ENCODE data around the gene MYO3B.

Gene MYO3B

DNA sequence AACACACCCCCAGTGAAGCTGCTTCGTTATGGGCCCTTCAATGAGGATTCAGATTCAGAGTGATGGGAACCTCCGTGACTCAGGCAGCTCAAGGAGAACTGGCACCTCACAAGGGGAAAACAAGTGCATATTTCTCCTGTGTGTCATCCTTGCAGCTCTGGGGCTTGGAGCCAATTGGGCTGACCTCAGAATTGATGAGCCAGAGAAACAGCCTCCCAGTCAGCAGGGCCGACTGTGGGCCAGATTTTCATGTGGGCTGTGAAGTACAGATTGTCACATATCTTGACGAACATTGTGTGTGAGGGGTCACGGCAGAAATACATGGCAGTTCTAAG lies 347.6 kb downstream of the MYO3B start:
- DNase-seq (ENCODE audit: low read depth) = peak; percentile 95
- TF ChIP-seq, protein P1, sequence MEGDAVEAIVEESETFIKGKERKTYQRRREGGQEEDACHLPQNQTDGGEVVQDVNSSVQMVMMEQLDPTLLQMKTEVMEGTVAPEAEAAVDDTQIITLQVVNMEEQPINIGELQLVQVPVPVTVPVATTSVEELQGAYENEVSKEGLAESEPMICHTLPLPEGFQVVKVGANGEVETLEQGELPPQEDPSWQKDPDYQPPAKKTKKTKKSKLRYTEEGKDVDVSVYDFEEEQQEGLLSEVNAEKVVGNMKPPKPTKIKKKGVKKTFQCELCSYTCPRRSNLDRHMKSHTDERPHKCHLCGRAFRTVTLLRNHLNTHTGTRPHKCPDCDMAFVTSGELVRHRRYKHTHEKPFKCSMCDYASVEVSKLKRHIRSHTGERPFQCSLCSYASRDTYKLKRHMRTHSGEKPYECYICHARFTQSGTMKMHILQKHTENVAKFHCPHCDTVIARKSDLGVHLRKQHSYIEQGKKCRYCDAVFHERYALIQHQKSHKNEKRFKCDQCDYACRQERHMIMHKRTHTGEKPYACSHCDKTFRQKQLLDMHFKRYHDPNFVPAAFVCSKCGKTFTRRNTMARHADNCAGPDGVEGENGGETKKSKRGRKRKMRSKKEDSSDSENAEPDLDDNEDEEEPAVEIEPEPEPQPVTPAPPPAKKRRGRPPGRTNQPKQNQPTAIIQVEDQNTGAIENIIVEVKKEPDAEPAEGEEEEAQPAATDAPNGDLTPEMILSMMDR (IDR thresholded peaks at IDR 0.05; ENCODE audit: insufficient read depth, low read depth, low read length, missing control alignments) = no peak
- no peak overlapping the region for H3K4me3 ChIP-seq (ENCODE audit: low read length)

DNA sequence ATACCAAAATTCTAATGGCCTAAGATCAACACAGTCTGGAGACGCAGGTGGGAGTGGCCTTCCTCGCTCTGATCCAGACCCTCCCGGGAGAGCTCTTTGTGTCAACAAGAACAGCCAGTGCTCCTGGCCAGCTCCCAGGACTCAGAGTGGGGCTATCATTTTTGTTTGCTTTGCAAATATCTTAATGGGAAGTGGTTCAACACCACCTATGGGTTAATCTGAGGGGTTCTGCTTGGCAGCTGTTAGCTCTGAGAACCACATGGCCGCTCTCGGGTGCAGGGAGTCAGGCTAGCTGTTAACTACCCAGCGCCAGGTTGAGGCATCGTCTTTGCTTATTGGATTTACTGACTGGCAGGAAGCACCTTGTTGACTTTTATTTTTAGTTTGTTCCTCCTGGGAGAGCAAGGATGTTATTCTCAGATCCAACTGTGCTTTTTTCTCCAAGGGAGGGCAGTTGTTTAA lies 352.4 kb downstream of the MYO3B start:
- TF ChIP-seq, protein P1 (IDR thresholded peaks at IDR 0.05; ENCODE audit: insufficient read depth, low read depth, low read length, missing control alignments) = no peak
- H3K4me3 ChIP-seq (ENCODE audit: low read length) = no peak overlapping the region
- peak; percentile 12 for DNase-seq (ENCODE audit: low read depth)

DNA sequence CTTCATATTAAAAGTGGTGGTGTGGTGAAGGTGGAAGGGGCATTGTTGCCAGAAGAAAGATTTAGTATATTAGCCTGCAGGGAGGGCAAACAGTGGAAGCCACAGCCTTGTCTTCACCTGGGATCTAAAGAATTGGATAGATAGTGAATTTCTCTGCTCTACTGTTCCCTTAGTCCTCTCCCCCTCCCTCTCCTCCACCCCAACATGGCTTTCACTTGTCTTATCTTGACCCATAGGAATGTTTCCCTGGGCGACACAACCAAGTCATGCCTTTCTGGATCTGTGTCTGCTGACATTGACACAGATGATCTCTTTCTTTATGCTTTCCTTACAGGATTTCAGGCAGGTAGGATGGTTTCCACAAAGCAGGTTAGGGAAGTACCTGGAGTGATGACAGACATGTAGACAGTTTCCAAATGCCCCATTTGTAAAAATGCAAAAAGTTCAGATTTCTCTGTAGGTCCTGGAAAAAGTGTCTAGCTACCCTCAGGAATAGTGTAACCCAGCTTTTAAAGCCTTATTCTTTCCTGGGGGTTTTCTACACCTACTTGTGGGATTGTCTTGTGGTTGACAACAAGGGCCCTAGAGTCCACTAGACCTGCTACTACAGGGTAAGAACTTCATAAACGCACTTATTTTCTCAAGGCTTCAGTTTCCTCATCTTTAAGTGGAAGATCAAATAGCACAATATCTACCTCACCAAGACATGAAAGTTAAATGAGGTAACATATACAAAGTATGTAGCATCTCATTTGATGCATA lies 353.0 kb downstream of the MYO3B start:
- no peak for DNase-seq (ENCODE audit: low read depth)
- H3K4me3 ChIP-seq (ENCODE audit: low read length) = no peak overlapping the region
- TF ChIP-seq, protein P1 (IDR thresholded peaks at IDR 0.05; ENCODE audit: insufficient read depth, low read depth, low read length, missing control alignments) = no peak

DNA sequence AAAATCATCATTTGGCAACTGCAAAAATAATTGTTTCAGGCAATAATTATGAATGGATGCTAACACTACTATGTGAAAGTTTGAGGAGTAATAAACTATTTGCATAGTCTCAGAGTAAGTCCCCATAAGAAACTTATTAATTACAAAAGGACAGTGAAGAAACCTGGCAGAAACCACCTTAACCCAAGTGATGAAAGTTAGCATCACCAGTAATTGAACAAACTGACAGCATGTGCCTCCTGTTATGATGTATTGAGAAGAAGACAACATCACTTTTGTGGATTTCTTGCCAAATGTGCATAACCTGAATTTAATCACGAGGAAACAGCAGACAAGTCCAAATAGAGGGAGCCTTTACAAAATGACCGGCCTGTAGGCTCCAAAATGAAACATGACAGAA lies 353.9 kb downstream of the MYO3B start:
- no peak overlapping the region for H3K4me3 ChIP-seq (ENCODE audit: low read length)
- TF ChIP-seq, protein P1 (IDR thresholded peaks at IDR 0.05; ENCODE audit: insufficient read depth, low read depth, low read length, missing control alignments) = no peak
- no peak for DNase-seq (ENCODE audit: low read depth)

DNA sequence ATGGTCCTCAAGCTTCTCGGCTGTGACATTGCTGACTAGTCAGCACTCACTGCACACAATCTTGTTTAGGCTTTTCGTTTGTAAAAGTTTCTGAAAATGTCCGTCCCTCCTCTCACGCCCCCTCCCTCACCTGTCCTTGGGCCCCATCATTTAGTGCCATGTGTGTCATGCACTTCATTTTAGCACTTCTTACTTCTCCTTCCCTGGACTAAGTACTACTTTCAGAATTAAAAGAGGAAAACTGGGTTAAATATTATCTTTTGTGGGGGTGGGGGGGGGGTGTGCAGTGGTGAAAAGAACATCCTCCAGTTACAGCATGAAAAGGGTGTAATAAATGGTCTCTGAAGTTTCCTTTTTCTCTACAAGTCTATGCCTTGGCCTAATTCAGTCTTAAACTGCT lies 355.2 kb downstream of the MYO3B start:
- DNase-seq (ENCODE audit: low read depth) = no peak
- H3K4me3 ChIP-seq (ENCODE audit: low read length) = no peak overlapping the region
- TF ChIP-seq, protein P1 (IDR thresholded peaks at IDR 0.05; ENCODE audit: insufficient read depth, low read depth, low read length, missing control alignments) = no peak

DNA sequence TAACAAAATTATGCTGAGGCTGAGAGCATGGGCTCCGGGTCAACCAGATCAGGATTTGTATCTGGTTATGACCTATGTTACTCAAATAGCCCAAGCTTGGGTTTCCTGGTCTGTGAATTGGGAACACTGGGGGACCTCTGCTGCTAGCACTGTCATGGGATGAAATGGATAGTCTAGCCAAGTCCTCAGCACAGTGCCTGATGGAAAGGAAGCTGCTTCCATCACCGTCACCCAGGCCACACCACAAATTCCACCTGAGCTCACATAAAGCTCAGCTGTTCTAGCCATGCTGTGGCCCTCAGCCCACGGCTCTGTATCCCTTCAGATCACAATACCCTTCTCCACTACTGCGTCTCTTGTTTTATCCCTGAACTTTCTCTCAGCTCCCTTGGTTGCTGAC lies 357.6 kb downstream of the MYO3B start:
- TF ChIP-seq, protein P1 (IDR thresholded peaks at IDR 0.05; ENCODE audit: insufficient read depth, low read depth, low read length, missing control alignments) = no peak
- no peak for DNase-seq (ENCODE audit: low read depth)
- no peak overlapping the region for H3K4me3 ChIP-seq (ENCODE audit: low read length)

DNA sequence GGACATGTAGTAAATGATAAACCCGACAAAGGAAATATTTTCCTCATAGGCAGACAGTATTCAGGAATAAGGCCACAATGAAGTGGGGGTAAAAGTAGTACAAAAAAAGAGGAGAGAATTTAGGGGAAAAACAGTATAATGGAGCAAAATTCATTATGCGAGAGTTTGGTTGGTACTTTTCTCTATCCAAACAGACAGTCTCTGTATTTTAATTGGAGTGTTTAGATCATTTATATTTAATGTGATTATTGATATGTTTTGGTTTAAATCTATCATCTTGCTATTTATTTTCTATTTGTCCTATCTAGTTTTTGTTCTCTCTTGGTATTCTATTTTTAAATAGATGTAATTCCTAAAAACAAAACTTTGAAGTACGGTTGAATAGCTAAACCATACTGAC lies 366.9 kb downstream of the MYO3B start:
- TF ChIP-seq, protein P1 (IDR thresholded peaks at IDR 0.05; ENCODE audit: insufficient read depth, low read depth, low read length, missing control alignments) = no peak
- H3K4me3 ChIP-seq (ENCODE audit: low read length) = no peak overlapping the region
- DNase-seq (ENCODE audit: low read depth) = no peak

Measured in epithelial cell of esophagus (primary cell).